Transverse colon (tissue), 4 donors: ENCODE results near the gene NUP210.

Source experiments
- EP300 ChIP-seq: sonication (generic); formaldehyde crosslinking; IDR thresholded peaks from one replicate; pipeline ENCODE4 v1.6.1; 2017; ENCODE audit warnings: antibody characterized with exemption, low read depth
- POLR2A ChIP-seq: fragments of 450-650 bp; IDR thresholded peaks from one replicate; pipeline ENCODE4 v1.6.1; 2016; ENCODE audit warnings: antibody characterized with exemption, mild to moderate bottlenecking, moderate library complexity
- POLR2AphosphoS5 ChIP-seq, 3 donors: sonication (generic); formaldehyde crosslinking; IDR thresholded peaks; one replicate each; pipeline ENCODE4 v1.6.1; 2016; ENCODE audit warnings: antibody characterized with exemption in 3 of 3
- TF ChIP-seq, protein P1 (sequence below), 5 experiments: fragments of 200-600 bp in 3 of 5; fragments of 450-650 bp in 2 of 5; sonication (generic) in 3 of 5; IDR thresholded peaks; 1 replicate in 2 of 5; 2 replicates in 3 of 5; pipeline ENCODE4 v1.5.1; 2016 to 2017; ENCODE audit warnings: antibody characterized with exemption in 5 of 5, inconsistent platforms in 3 of 5, mild to moderate bottlenecking in 2 of 5, moderate library complexity in 1 of 5

DNA sequence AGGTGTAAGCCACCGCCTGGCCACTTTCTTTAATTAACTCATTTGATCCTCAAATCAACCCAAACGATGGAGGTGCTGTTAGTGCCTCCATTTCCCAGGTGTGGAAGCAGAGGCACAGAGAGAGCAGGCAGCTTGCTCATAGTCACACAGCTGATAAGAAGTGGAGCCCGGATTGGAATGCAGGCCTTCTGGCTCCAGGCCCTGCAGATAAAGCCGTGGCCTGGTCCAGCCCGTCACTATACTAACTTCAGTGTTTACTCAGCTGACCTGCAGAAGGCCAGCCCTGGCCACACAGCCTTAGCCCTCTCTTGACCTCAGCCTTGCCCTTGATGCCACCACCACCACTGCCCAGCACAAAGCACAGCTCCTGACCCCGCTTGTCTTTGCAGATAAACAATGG, 116.7 kb downstream of the NUP210 start:
- TF ChIP-seq, protein P1, sequence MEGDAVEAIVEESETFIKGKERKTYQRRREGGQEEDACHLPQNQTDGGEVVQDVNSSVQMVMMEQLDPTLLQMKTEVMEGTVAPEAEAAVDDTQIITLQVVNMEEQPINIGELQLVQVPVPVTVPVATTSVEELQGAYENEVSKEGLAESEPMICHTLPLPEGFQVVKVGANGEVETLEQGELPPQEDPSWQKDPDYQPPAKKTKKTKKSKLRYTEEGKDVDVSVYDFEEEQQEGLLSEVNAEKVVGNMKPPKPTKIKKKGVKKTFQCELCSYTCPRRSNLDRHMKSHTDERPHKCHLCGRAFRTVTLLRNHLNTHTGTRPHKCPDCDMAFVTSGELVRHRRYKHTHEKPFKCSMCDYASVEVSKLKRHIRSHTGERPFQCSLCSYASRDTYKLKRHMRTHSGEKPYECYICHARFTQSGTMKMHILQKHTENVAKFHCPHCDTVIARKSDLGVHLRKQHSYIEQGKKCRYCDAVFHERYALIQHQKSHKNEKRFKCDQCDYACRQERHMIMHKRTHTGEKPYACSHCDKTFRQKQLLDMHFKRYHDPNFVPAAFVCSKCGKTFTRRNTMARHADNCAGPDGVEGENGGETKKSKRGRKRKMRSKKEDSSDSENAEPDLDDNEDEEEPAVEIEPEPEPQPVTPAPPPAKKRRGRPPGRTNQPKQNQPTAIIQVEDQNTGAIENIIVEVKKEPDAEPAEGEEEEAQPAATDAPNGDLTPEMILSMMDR (IDR thresholded peaks at IDR 0.05), result no peak
- TF ChIP-seq EP300 (no peak), POLR2A (no peak), POLR2AphosphoS5 (IDR thresholded peaks at IDR 0.05) (no peak)
